Stimulated activated CD8-positive, alpha-beta memory T cell treated with anti-CD3 and anti-CD28 coated beads, Interleukin-4, amount 100 ng/mL, for 4 hours (primary cell): ENCODE measurements around the gene CNGA2.

Experiments
- DNase-seq, 2 donors: peaks; one replicate each; pipeline ENCODE4 v3.0.0-alpha.2; 2020; ENCODE audit warnings: low read depth in 2 of 2, low spot score in 1 of 2

Gene CNGA2

DNA sequence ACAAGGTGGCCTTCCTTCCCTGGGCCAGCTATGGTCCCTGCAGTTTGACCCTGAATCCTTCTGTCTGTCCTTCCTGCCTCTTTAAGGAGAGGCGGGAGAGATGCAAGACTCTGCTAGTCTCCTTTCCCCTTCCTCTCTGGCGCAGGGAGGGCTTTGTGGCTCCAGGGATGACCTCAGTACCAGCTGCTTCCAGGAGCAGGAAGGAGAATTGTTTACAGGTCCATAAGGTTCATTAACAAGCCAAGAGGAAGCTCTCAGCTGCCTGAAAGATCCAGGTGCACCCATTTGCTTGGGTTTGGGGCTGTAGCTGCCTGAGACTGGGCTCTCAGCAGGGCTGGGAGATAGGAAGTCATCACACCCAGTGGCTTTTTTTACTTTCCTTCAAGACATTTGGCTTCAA, 22.8 kb upstream of the CNGA2 start:
- no peak for DNase-seq

DNA sequence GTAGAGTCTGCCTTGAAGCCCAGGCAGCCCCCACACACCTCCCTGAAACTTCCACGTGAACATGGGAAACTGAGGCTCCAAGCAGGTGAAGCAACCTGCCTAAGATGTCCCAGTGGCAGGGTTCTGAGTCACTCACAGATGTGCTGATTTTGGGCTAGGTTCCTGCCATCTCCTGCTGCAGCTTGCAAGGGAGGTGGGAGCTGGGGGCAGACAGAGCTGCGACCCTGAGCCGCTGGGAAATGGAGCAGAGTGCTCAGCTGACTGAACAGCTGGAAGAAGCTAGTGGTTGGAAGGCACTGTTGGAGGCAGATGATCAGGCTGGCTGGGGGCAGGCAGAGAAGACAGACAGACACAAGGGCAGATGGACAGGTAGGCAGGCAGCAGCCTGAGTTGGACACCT, 22.3 kb upstream of the CNGA2 start:
- DNase-seq: no peak

DNA sequence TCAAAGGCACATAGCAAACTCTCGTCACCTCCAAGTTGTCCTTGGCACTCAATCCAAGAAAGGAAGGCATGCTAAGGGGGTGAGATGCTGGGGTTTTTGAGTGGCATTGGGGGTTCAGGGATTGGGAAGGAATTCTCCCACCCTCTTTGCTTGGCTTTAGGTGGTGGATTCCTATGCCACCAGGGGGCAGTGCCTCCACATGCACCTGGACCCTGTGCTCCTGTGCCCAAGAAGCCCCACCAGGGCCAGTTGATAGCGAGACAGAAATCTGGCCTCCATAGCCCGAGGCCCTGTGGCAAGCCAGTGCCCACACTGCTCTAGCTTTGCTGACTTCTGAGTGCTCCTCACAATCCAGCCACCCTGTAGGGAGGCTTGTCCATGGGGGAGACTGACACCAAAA, 20.7 kb upstream of the CNGA2 start:
- DNase-seq: no peak

DNA sequence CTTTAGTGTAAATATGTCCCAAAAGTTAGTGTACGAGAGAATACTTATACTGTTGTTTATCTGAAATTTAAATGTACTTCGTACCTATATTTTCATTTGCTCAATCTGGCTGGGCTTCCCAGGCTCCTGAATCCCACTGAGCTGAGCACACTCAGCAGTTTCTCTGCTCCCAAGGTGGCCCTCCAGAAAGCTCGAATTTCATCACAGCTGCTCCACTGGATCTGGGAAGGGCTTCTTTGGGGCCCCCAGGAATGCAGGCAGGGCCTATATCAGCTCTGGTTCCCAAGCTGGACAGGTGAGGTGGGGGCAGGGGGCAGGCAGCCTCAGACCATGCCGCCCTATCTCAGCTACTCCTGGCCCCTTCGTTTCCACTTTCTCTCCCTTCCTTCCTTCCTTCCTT, 20.2 kb upstream of the CNGA2 start:
- DNase-seq: no peak

DNA sequence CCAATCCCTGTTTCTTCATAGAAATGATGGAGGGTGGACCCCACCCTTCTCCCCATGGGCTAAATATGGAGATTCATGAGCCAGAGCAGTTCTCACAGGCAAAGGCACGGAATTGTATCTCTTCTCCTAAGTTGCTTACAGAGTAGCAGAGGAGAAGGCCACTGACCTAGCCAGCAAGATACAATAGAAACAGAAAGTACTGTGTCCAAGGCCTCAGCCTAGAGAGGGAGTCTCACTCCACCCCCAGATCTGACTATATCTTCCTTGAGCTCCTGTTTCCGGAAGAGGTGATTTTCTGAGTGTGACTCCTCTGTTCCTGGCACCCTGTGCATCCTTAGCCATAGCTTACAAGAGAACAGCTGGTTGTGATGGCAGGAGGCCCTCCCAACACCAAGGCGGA, 18.8 kb upstream of the CNGA2 start, which contains the start of gene FATE1:
Gene FATE1 (plus strand): TSS at position 284 of the 400 bp plus-strand sequence. CDS start 85 bp downstream, at position 369.
- no peak for DNase-seq

DNA sequence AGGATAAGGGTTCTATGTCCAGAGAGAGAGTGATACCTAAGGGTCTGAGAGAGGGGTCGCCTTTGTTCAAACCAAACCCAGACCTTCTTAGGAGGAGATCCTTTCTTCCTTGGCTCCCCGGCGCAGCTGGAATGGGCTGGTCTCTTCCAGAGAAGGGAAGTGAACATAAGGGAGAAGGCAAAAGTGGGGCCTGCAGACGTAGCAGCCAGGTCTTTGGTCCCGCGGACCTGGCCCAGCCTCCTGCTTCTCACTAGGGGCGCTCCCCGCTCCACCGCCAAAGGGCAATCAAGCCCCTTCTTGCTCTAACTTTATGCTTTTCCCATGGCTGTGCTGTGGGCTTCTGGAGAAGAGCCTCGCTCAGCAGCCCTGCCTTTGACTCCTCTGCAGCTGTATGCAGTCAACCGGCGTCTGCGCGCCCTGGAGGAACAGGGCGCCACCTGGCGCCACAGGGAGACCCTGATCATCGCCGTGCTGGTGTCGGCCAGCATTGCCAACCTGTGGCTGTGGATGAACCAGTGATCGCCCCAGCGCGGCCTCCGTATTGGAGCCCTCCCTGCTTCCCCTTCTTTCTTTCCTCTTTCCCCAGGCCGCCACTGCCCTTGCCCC, 12.2 kb upstream of the CNGA2 start:
- DNase-seq: no peak

DNA sequence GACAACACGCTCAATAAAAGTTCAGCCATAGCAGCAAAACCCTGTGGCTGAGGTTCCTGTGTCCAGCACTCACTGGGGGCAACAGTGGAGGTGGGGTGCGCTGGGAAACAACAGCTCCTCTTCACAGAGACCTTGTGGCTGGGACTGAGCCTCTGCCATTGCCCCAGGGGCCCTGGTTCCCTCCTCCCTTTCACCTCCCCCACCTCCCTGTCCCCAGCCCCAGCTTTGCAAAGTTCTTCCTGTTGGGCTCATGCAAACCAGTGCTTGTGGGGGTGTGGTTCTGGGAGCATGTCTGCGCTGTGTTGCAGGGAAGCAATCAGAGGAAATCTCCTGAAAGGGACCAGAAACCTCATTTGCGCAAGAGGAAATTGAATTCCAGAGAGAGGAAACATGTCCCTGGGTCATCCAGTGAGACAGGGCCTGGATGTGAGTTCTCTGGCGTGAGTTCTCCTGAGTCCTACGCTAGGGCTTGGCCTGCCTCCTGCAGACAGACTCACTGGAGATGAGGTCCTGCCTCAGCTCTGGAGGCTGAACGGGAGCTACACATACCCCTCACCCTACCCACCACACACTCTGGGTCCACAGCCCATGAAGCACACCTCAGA, 11.3 kb upstream of the CNGA2 start:
- no peak for DNase-seq

DNA sequence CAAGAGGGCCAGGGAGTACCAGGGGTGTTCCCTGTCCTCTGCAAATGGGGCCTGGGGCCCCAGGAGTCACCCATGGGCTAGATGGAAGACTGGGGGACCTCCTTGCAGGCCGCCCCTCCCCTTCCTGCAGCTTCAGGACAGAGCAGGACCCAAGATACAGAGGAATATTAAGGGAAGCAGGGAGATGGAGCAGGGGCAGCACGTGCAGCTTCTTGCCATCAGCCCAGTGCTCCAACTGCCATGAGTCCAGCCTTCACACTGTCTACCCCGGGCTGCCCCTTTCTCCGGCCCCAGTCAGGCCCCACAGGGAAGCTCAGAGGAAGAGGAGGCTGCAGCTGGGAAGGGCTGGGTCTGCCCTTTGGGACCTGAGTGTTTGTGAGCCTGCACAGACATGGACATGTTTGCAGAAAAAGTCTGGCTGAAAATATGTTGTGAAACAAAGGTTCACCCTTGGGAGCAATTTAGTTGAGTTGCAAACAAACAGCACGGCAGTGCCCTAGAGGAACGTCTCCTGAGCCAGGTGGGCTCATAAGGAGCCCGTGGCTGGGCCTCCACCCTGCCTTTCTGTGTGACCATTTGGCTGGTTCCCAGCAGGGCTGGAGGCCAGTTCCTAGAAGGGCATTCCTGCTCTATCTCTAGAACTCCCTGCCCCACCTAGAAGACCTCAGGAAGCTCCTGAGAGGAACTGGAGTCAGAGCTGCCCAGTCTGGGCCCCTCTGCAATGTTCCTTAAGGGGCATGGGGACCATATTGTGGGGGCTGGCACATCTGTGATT, 9.8 kb upstream of the CNGA2 start:
- no peak for DNase-seq

DNA sequence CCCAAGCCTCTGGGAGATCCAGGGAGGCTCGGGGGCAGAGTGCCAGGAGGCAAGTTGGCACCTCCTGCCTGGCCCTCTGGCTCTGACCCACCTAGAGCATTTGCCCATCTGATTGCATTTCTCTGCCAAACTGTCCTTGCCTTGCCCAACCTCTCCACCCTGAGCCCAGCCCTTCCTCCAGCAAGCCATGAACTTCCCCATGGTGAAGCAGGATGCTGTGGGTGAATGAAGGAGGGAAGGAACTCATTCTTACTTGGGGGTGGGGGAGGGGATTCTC, 9.3 kb upstream of the CNGA2 start:
- DNase-seq: no peak

DNA sequence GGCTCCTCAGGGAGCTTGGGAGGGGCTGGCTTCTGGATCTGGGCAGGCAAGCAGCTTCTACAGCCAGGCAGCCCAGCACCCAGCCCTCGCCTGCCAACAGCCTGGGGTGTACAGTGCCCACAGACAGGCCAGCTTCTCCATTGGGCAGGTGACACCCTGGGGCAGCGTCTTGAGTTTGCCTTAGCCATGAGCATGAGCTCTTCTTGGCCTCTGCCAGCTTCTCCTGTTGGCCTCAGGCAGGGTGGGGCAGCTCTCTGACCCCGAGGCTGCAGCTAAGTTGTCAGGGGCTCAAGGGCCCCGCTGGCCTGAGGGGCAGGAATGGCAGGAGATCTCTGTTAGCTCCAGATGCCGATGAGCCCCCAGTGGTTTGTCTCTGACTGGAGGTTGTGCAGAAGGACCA, 7.8 kb upstream of the CNGA2 start:
- no peak for DNase-seq

DNA sequence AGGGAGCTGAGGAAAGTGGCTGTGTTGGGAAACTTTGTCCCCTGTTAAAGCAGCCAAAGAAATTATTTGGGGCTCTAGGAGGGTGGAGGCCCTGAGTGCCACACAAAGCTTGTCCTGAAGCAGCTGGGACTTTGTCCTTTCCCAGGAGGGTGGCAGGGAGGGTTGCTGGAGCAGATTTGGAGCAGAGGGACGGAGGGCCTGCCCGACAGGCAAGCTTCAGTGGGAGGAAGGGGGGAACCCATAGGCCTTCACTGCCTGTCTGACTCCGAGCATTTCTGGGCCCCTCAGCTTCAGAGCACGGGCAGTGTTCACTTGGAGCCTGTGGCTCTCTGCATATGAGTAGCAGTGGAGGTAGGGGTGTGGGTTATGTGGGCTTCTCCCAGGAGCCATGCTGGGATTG, 7.2 kb upstream of the CNGA2 start:
- DNase-seq: no peak

DNA sequence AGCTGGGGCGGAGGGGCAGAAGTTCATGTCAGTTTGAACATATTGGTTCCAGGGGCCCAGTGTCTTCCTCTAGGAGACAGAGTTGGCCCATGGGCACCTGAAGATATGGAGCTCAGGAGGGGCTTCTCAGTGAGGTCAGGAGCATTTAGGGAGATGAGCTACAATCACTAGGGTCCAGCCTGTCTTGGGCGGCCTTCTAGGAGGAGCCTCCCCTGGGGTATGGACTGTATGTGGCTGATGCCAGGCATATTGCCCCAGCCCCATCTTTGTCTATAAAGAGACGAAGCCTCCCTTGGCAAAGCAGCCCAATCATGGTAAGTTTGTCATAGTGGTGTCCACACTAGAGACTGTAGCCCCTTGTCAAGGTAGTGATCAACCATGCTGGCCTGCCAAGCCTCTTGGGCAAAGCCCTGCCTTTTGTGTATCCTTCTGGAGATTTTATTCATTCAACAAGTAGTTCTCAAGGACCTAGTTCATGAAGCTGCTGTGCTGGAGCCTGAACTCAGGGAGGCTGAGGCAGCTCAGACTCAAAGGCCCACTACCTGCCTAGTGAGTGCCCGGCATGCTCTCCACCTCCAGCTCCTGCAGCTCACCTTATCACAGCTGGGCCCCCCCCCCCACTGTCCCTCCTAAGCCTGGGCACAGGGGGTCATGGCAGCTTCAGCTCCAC, 5.4 kb upstream of the CNGA2 start:
- no peak for DNase-seq

DNA sequence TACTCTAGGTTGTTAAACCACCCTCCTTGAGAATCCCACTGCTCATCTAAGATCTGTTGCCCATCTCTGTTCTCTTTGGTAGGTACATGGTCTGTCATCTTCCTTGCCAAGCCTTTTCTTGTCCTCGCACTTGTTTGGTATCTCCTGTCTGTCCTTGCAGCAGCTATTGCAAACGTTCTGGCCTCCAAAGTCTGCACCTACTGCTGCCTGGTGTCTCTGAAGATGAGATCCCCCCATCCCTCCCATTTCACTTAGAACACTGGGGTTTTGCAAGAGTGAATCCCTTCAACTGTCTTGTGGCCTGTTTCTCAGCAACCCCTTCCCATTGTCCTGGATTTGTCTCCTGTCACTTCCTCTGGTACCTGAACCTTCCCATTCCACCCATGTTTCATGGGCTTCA, 673 bp downstream of the CNGA2 start:
- no peak for DNase-seq

DNA sequence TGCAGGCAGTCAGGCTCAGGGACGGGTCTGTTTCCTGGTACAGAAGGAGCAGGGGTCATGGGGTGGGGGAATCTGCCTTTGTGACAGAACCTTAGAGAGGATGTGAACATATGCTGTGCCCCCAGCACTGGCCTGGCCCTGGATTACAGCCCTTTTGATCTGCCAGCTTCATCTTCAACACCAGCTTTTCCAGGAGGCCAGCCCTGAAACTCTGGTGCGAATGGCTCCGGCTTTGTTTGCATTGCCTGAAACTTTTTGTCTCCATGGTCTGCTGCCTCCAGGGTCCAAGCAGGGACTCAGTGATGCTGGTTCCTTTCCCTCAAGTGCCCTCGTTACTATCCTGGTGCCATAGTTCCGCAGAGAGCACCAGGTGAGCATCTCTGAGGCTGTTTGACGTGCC, 2.1 kb downstream of the CNGA2 start:
- no peak for DNase-seq

DNA sequence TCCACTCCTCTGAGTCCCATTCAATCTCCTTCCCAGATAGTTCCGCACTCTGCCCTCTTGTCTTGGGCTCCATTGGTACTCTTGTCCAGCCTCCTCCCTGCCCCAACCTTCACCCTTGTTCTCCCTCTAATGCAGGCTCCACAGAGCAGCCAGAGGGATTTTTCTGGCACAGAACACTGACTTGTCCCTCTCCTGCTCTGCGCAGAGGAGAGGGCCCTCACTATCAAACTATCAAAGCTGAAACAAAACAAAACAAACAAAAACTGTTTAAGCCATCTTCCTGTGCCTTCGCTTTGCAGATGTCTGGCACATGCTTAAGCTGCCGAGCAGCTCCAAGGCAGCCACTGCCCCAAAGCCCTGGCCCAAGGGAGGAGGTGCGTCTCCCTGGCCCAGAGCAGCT, 2.9 kb downstream of the CNGA2 start:
- DNase-seq: no peak

DNA sequence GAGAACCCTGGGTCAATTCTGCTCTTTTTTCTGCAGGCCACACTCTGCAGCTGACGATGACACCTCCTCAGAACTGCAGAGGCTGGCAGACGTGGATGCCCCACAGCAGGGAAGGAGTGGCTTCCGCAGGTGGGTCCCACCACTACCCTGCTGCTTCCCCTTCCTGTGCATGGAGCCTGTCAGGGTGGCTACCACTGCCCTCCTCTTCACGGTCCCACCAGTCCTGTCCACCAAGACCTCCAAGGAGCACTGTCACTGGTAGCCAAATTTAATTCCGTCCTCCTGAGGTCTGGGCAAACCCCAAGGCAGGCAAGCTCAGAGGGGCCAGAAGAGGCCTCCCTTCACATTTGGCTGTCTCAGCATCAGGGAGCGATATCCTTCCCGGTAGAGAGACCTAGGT, 4.2 kb downstream of the CNGA2 start:
- no peak for DNase-seq

DNA sequence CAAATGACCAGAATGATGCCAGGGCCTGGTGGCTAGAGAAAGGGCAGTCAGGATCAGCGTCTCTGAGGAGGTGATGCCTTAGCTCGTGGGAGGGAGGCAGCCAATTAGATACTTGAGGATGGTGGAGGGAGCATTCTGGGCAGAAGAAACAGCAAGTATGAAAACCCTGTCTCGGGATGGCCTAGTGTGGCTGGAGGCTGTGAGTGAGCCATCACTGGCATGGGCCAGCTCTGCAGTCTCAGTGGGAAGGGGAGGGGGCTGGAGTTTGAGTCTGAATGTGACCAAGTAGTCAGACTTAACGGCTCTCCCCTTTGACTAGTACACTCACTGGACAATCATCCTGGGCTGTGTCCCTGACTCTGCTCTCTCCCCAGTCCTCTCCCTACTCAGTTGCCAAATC, 7.1 kb downstream of the CNGA2 start:
- no peak for DNase-seq

DNA sequence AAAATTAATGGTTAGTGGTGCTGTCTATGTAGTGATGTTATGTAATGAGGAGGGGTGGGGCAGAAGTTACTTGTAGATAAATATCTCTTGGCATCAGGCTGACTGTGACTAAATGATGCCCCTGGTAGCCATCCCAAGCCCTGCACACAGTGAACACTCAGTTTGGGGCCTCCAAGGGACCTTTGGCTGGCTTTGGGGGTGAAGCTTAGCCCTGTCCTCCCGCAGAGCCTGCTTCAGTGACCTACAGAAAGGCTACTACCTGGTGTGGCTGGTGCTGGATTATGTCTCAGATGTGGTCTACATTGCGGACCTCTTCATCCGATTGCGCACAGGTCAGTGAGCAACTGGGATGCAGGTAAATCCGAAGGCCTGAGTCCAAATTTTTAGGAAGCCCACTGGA, 7.8 kb downstream of the CNGA2 start:
- DNase-seq: no peak

DNA sequence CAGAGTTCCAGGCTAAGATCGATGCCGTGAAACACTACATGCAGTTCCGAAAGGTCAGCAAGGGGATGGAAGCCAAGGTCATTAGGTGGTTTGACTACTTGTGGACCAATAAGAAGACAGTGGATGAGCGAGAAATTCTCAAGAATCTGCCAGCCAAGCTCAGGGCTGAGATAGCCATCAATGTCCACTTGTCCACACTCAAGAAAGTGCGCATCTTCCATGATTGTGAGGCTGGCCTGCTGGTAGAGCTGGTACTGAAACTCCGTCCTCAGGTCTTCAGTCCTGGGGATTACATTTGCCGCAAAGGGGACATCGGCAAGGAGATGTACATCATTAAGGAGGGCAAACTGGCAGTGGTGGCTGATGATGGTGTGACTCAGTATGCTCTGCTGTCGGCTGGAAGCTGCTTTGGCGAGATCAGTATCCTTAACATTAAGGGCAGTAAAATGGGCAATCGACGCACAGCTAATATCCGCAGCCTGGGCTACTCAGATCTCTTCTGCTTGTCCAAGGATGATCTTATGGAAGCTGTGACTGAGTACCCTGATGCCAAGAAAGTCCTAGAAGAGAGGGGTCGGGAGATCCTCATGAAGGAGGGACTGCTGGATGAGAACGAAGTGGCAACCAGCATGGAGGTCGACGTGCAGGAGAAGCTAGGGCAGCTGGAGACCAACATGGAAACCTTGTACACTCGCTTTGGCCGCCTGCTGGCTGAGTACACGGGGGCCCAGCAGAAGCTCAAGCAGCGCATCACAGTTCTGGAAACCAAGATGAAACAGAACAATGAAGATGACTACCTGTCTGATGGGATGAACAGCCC, 9.3 kb downstream of the CNGA2 start:
- DNase-seq: no peak

DNA sequence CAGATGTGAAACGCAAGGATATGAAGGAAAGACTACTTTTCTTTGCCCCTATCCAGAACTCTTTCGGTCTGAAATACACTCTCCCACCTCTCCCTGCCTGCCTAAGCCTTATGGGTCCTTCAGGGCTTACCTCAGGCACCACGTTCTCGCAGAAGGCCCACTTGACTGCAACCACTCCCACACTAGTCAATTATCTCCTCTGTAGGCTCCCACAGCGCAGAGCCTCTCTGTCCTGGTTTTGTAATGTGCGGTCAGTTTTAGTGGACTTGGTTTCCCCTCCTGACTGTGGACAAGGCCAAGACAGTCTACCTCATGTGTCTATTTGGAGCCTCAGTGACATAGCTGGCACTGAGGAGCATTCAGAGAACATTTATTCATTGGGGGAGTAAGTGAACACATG, 11.1 kb downstream of the CNGA2 start:
- DNase-seq: no peak

DNA sequence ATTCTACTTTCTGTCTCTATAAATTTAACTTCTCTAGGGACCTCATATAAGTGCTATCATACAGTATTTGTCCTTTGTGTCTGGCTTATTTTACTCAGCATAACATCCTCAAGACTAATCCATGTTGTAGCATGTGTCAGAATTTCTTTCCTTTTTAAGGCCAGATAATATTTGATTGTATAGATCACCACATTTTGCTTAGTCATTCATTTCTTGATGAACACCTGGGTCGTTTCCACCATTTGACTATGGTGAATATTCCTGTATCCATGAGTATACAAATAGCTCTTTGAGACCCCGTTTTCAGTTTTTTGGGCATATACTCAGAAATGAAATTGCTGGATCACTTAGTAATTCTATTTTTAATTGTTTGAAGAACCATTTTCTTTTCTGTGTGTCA, 12.0 kb downstream of the CNGA2 start:
- no peak for DNase-seq

DNA sequence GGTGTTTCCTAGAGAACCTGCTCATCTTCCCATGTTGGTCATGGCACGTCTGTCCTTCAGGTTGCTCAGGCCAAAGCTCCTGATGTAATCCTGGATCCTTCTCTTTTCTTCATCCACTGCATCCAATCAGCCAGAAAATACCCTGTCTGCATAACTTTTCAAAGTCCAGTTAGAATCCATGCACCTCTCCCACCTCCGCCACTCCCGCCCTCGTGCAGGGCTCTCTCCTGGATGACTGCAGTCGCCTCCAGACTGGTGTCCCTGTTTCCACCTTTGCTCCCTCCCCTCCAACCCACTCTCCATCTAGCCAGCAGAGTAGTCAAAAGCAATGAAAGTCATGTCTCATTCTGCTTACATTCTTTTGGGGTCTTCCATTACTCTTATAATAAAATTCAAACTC, 16.0 kb downstream of the CNGA2 start:
- DNase-seq: no peak
